Prostate gland (tissue), 2 donors: ENCODE results near the gene CMTM5.

Source experiments
- CTCF ChIP-seq, 4 experiments: fragments of 200-600 bp in 2 of 4; fragments of 450-650 bp in 2 of 4; sonication (generic) in 2 of 4; IDR thresholded peaks; 1 replicate in 3 of 4; 2 replicates in 1 of 4; pipeline ENCODE4 v1.5.1; 2016 to 2019; ENCODE audit warnings: antibody characterized with exemption in 4 of 4, mild to moderate bottlenecking in 2 of 4, moderate library complexity in 2 of 4
- POLR2A ChIP-seq: fragments of 450-650 bp; IDR thresholded peaks from one replicate; pipeline ENCODE4 v1.6.1; 2016; ENCODE audit warnings: antibody characterized with exemption, mild to moderate bottlenecking
- POLR2AphosphoS5 ChIP-seq: sonication (generic); formaldehyde crosslinking; IDR thresholded peaks from one replicate; pipeline ENCODE4 v1.6.1; 2017; ENCODE audit warnings: antibody characterized with exemption

GRCh38 chr14:23405516-23406025 is 28.7 kb downstream of the CMTM5 start:
- TF ChIP-seq POLR2AphosphoS5, result no peak
- no peak for TF ChIP-seq CTCF (IDR thresholded peaks at IDR 0.05)
- TF ChIP-seq POLR2A, result no peak
